ENCODE data around the gene C22orf15. TPM values are rescaled to one million over a fixed set of nuclear protein-coding genes. Genes with fewer than 3 reads are reported as not detected.

C22orf15 gene
- total and polyA plus RNA-seq, 3 donors from 2014 or later = 0.68 to 8.8 (median 2.4) TPM

DNA sequence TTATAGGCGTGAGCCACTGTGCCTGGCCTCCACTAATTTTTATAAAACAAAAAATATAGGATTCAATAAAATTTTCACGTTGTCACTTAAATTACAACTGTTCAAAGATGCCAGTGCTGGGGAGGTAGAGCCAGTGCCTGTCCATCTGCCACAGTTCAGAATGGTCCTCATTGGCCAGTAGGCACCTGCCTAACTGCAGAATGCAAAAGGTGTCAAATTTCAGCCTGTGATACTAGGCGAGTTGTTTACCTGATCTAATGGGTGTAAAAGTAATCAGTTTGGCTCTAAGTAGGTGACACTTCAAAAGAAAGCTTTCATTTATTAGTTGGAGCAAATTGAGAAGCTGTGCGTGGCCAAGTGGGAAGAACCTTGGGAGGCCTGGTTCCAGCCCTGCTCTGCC lies 26.3 kb downstream of the C22orf15 start:
- H3K36me3 ChIP-seq (ENCODE audit: low read depth, missing control alignments) = no peaks in the 10 kb centered on the region
- H3K4me3 ChIP-seq = no peak overlapping the region
- intact Hi-C loops (cut with DNase I; ENCODE audit: low total_unique reads) = no loop called here
- peak overlapping the region in 1 of 2 donors; percentile 53 for H3K27ac ChIP-seq
- no peak for DNase-seq
- no peak for TF ChIP-seq CTCF (IDR thresholded peaks at IDR 0.05)
- no peak for TF ChIP-seq POLR2A (IDR thresholded peaks at IDR 0.05)
- no peaks in the 10 kb centered on the region for H3K27me3 ChIP-seq
- WGBS, 2 donors = 70% methylated on average over 4 of the region's 4 CpGs
- peaks cover 50% of the 10 kb centered on the region for H3K4me1 ChIP-seq
- H3K9me3 ChIP-seq = no peaks in the 10 kb centered on the region

GRCh38 chr22:23789638-23790037 lies 26.8 kb downstream of the C22orf15 start:
- no peaks in the 10 kb centered on the region for H3K9me3 ChIP-seq
- H3K36me3 ChIP-seq (ENCODE audit: low read depth, missing control alignments) = no peaks in the 10 kb centered on the region
- 43 to 44% methylated on average over 1 to 4 of the region's 4 CpGs for WGBS, 2 donors
- TF ChIP-seq POLR2A (IDR thresholded peaks at IDR 0.05) (no peak), CTCF (IDR thresholded peaks at IDR 0.05) (no peak)
- intact Hi-C loops (cut with DNase I; ENCODE audit: low total_unique reads) = no loop called here
- H3K4me3 ChIP-seq = no peak overlapping the region
- DNase-seq = no peak
- H3K27me3 ChIP-seq = no peaks in the 10 kb centered on the region
- peak overlapping the region in 1 of 2 donors; percentile 53 for H3K27ac ChIP-seq
- H3K4me1 ChIP-seq = peaks cover 50% of the 10 kb centered on the region

DNA sequence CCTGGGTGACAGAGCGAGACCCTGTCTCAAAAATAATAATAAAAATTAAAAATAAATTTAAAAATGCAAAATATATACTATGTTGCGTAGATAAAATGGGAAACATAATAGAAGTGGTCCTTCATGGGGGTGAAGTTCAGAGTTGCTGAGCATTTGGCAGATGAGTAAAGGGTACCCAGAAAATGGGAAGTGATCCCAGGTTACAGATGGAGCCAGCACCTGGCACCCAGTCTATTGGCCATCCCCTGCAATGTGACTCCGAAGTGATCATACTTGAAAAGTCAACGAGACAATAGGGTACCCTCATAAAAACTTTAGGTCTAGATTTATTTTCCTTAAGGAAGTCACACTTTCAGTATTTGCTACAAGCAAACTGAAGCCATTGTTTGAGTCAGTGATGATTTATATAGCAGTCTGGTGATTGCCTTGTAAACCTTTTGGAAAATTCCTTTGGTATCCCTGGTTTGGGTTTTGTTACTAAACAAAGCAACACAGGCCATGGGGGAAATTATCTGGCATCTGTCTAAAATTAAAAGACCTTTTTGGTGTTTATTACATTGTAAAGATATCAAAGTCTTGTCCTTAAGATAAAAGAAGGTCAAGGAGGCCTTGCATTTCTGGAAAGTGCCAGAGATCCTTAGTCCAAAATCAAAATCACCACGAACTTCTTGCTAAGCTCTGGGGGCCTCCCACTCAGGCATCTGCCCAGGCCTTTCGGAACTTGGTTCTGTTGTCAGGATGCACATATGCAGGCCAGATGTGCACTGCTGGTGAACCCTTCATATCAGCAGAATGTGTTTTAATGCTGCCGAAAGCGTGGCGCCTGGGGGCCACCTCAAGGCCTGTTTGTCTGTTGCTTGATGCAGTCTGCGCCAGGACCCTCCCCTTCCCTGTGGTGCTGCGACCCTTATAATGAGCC lies 28.3 kb downstream of the C22orf15 start:
- H3K4me1 ChIP-seq = peaks cover 50% of the 10 kb centered on the region
- intact Hi-C loops (cut with DNase I; ENCODE audit: low total_unique reads) = no loop called here
- WGBS, 2 donors = 45 to 59% methylated on average over 11 of the region's 11 CpGs

GRCh38 chr22:23791738-23792645 lies 29.2 kb downstream of the C22orf15 start:
- intact Hi-C loops (cut with DNase I; ENCODE audit: low total_unique reads) = no loop called here
- Histone ChIP-seq H3K27me3 (no peaks in the 10 kb centered on the region), H3K36me3 (ENCODE audit: low read depth, missing control alignments) (no peaks in the 10 kb centered on the region), H3K4me1 (peaks cover 45% of the 10 kb centered on the region), H3K27ac (no peak overlapping the region), H3K9me3 (no peaks in the 10 kb centered on the region), H3K4me3 (no peak overlapping the region)
- DNase-seq = no peak
- no peak for TF ChIP-seq POLR2A (IDR thresholded peaks at IDR 0.05)
- no peak for TF ChIP-seq CTCF (IDR thresholded peaks at IDR 0.05)
- 73 to 75% methylated on average over 18 to 25 of the region's 25 CpGs for WGBS, 2 donors

More for the DNA sequence above, 28.3 kb downstream of the C22orf15 start:
- no peaks in the 10 kb centered on the region for H3K27me3 ChIP-seq
- no peak for TF ChIP-seq CTCF (IDR thresholded peaks at IDR 0.05)
- TF ChIP-seq POLR2A (IDR thresholded peaks at IDR 0.05) = no peak
- no peaks in the 10 kb centered on the region for H3K9me3 ChIP-seq
- H3K36me3 ChIP-seq (ENCODE audit: low read depth, missing control alignments) = no peaks in the 10 kb centered on the region
- peak; percentile 52 for DNase-seq
- no peak overlapping the region for H3K27ac ChIP-seq
- H3K4me3 ChIP-seq = no peak overlapping the region

All from testis (tissue), 3 donors.